H9 (cell line): ENCODE results near the gene ISG15. TPM values are rescaled to one million over a fixed set of nuclear protein-coding genes. Genes with fewer than 3 reads are reported as not detected.

ENCODE experiments used
- DNase-seq: peaks from one replicate; pipeline ENCODE4 v3.0.0-alpha.2; 2017
- H2AFZ ChIP-seq: one replicate; pipeline ENCODE4 v1.6.1; 2013; ENCODE audit warnings: mild to moderate bottlenecking, low read length, control low read depth, moderate library complexity
- H2AK5ac ChIP-seq: 2 replicates; pipeline ENCODE4 v1.6.1; 2013; ENCODE audit warnings: low read length, control low read depth, mixed read lengths; ENCODE audit not compliant: insufficient read length
- H2BK120ac ChIP-seq: one replicate; pipeline ENCODE4 v1.6.1; 2013; ENCODE audit warnings: low read depth, mild to moderate bottlenecking, low read length, control low read depth, inconsistent platforms; ENCODE audit not compliant: poor library complexity, severe bottlenecking
- H2BK12ac ChIP-seq: 2 replicates; pipeline ENCODE4 v1.6.1; 2013; ENCODE audit warnings: low read length, control low read depth, mixed read lengths, low read depth; ENCODE audit not compliant: insufficient read length
- H2BK15ac ChIP-seq: 2 replicates; pipeline ENCODE4 v1.6.1; 2013; ENCODE audit warnings: low read depth, low read length, control low read depth
- H2BK20ac ChIP-seq: one replicate; pipeline ENCODE4 v1.6.1; 2013; ENCODE audit warnings: low read depth, mild to moderate bottlenecking, low read length, control low read depth, inconsistent platforms; ENCODE audit not compliant: poor library complexity, severe bottlenecking
- H2BK5ac ChIP-seq: 2 replicates; pipeline ENCODE4 v1.6.1; 2013; ENCODE audit warnings: low read length, control low read depth, mixed read lengths; ENCODE audit not compliant: insufficient read length
- H3K14ac ChIP-seq: 2 replicates; pipeline ENCODE4 v1.6.1; 2013; ENCODE audit warnings: low read length, control low read depth; ENCODE audit not compliant: insufficient read depth
- H3K18ac ChIP-seq: 2 replicates; pipeline ENCODE4 v1.6.1; 2013; ENCODE audit warnings: low read depth, mild to moderate bottlenecking, mixed read lengths, low read length, control low read depth; ENCODE audit not compliant: insufficient read length
- H3K23ac ChIP-seq: 2 replicates; pipeline ENCODE4 v1.6.1; 2013; ENCODE audit warnings: low read length, control low read depth, mixed read lengths, low read depth; ENCODE audit not compliant: insufficient read length
- H3K23me2 ChIP-seq: 2 replicates; pipeline ENCODE4 v1.6.1; 2013; ENCODE audit warnings: low read depth, mild to moderate bottlenecking, mixed read lengths, low read length, control low read depth; ENCODE audit not compliant: insufficient read length, poor library complexity, severe bottlenecking
- H3K27ac ChIP-seq: 2 replicates; pipeline ENCODE4 v1.5.1; 2013; ENCODE audit warnings: low read length, control low read depth, mixed read lengths, low read depth; ENCODE audit not compliant: insufficient read length
- H3K27me3 ChIP-seq: 2 replicates; pipeline ENCODE4 v1.6.1; 2013; ENCODE audit warnings: low read length, control low read depth, inconsistent platforms; ENCODE audit not compliant: insufficient read depth
- H3K4ac ChIP-seq: 2 replicates; pipeline ENCODE4 v1.6.1; 2013; ENCODE audit warnings: low read depth, mild to moderate bottlenecking, control low read depth, inconsistent platforms, low read length, moderate library complexity
- H3K4me1 ChIP-seq: 2 replicates; pipeline ENCODE4 v1.6.1; 2013; ENCODE audit warnings: low read length, control low read depth, inconsistent platforms; ENCODE audit not compliant: insufficient read depth
- H3K4me2 ChIP-seq: 2 replicates; pipeline ENCODE4 v1.6.1; 2013; ENCODE audit warnings: low read length, control low read depth, mixed read lengths; ENCODE audit not compliant: insufficient read length, insufficient read depth
- H3K56ac ChIP-seq: 2 replicates; pipeline ENCODE4 v1.6.1; 2013; ENCODE audit warnings: low read depth, mild to moderate bottlenecking, mixed read lengths, low read length, control low read depth; ENCODE audit not compliant: insufficient read length
- H3K79me1 ChIP-seq: 2 replicates; pipeline ENCODE4 v1.6.1; 2013; ENCODE audit warnings: low read depth, mild to moderate bottlenecking, moderate library complexity, low read length, control low read depth, inconsistent platforms; ENCODE audit not compliant: insufficient read depth, poor library complexity, severe bottlenecking
- H3K79me2 ChIP-seq: 2 replicates; pipeline ENCODE4 v1.6.1; 2013; ENCODE audit warnings: low read length, control low read depth, inconsistent platforms; ENCODE audit not compliant: insufficient read depth
- H3K9ac ChIP-seq: 2 replicates; pipeline ENCODE4 v1.6.1; 2013; ENCODE audit warnings: low read length, control low read depth, mixed read lengths; ENCODE audit not compliant: insufficient read length; ENCODE audit errors: extremely low read depth
- H3K9me3 ChIP-seq: one replicate; pipeline ENCODE4 v1.6.1; 2013; ENCODE audit warnings: low read depth, low read length, inconsistent platforms; ENCODE audit not compliant: control insufficient read depth
- H3T11ph ChIP-seq: one replicate; pipeline ENCODE4 v1.6.1; 2013; ENCODE audit warnings: mild to moderate bottlenecking, low read length, control low read depth, inconsistent platforms
- H4K20me1 ChIP-seq: one replicate; pipeline ENCODE4 v1.6.1; 2013; ENCODE audit not compliant: control insufficient read depth, insufficient read length, insufficient read depth
- H4K5ac ChIP-seq: 2 replicates; pipeline ENCODE4 v1.6.1; 2013; ENCODE audit warnings: low read depth, mild to moderate bottlenecking, mixed read lengths, low read length, control low read depth; ENCODE audit not compliant: insufficient read length
- H4K8ac ChIP-seq: replicated peaks from 2 replicates; pipeline ENCODE4 v1.6.1; 2013; ENCODE audit warnings: low read length, control low read depth, mixed read lengths, low read depth; ENCODE audit not compliant: insufficient read length
- H4K91ac ChIP-seq: 2 replicates; pipeline ENCODE4 v1.6.1; 2013; ENCODE audit warnings: low read depth, mild to moderate bottlenecking, moderate library complexity, mixed read lengths, low read length, control low read depth; ENCODE audit not compliant: insufficient read length
- H3K27ac Mint-ChIP-seq, 3 experiments: 2 replicates in 2 of 3; 3 replicates in 1 of 3; pipeline ENCODE4 v1.8.0; 2020 to 2021; ENCODE audit warnings: mixed read lengths in 3 of 3, mild to moderate bottlenecking in 1 of 3, moderate library complexity in 1 of 3
- H3K27me3 Mint-ChIP-seq: 2 replicates; pipeline ENCODE4 v1.8.0; 2021; ENCODE audit warnings: low read depth, mild to moderate bottlenecking, moderate library complexity, mixed read lengths
- H3K36me3 Mint-ChIP-seq, 3 experiments: 2 replicates in 2 of 3; 3 replicates in 1 of 3; pipeline ENCODE4 v1.8.0; 2020 to 2021; ENCODE audit warnings: low read depth in 3 of 3, mixed read lengths in 3 of 3; ENCODE audit not compliant: insufficient read depth in 1 of 3
- H3K4me1 Mint-ChIP-seq, 2 experiments: 2 replicates each; pipeline ENCODE4 v1.8.0; 2020; ENCODE audit warnings: mixed read lengths in 2 of 2
- H3K4me3 Mint-ChIP-seq, 2 experiments: 2 replicates in 1 of 2; 3 replicates in 1 of 2; pipeline ENCODE4 v1.8.0; 2020 to 2021; ENCODE audit warnings: mild to moderate bottlenecking in 2 of 2, mixed read lengths in 2 of 2, moderate library complexity in 1 of 2
- H3K9me3 Mint-ChIP-seq, 2 experiments: 2 replicates in 1 of 2; 3 replicates in 1 of 2; pipeline ENCODE4 v1.8.0; 2020; ENCODE audit warnings: mild to moderate bottlenecking in 2 of 2, mixed read lengths in 2 of 2, moderate library complexity in 1 of 2
- WGBS: extraction: QIAGEN DNeasy Blood & Tissue Kit; methylation state at CpG from one replicate; pipeline ENCODE4 v1.1.7; 2013; ENCODE audit warnings: missing lambda C conversion rate, low lambda C conversion rate, mixed read lengths; ENCODE audit not compliant: insufficient read length; ENCODE audit errors: extremely low coverage; 5-methylcytosine and 5-hydroxymethylcytosine counted together
- total RNA-seq: library from RNA; stranded (reverse); gene quantifications from 2 replicates; pipeline ENCODE4 v1.2.1, GENCODE V29; 2021
- TF ChIP-seq, protein P1 (sequence below): fragments of 200-600 bp; sonication (generic); conservative IDR thresholded peaks from 3 replicates; pipeline ENCODE4 v1.8.0; 2021; ENCODE audit warnings: antibody characterized with exemption, mild to moderate bottlenecking

The ISG15 gene
- total RNA-seq, 1 experiment from 2014 or later = 39.7 TPM

DNA sequence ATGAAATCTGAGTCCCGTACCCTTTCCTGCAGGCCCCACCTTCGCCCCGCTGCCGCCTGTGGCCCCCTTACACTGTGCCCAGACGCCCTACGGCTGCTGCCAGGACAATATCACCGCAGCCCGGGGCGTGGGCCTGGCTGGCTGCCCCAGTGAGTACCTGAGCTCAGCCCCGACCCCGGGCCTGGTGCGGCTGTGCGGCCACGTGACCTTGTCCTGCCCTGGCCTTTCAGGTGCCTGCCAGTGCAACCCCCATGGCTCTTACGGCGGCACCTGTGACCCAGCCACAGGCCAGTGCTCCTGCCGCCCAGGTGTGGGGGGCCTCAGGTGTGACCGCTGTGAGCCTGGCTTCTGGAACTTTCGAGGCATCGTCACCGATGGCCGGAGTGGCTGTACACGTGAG is 31.8 kb downstream of the ISG15 start:
- no peak overlapping the region for H3T11ph ChIP-seq
- DNase-seq = no peak
- no peak overlapping the region for H3K4me2 ChIP-seq
- no peaks in the 10 kb centered on the region for H3K79me2 ChIP-seq
- no peak overlapping the region for H2BK12ac ChIP-seq
- H3K4ac ChIP-seq = no peak overlapping the region
- H2AK5ac ChIP-seq = no peak overlapping the region
- peaks cover 3% of the 10 kb centered on the region for H4K20me1 ChIP-seq
- no peak overlapping the region for H3K23ac ChIP-seq
- no peak overlapping the region for H3K18ac ChIP-seq
- H3K36me3 Mint-ChIP-seq = peaks cover 8 to 47% (median 40%) of the 10 kb centered on the region in 3 experiments
- H3K9ac ChIP-seq = no peak overlapping the region
- no peak overlapping the region; a peak in 1 of 5 replicates for H3K4me3 Mint-ChIP-seq
- no peak overlapping the region for H2BK5ac ChIP-seq
- peaks cover 4% of the 10 kb centered on the region for H3K23me2 ChIP-seq
- H3K27ac Mint-ChIP-seq = no peak overlapping the region
- H3K79me1 ChIP-seq = no peaks in the 10 kb centered on the region
- no peak overlapping the region for H3K27ac ChIP-seq
- no peak overlapping the region for H4K5ac ChIP-seq
- no peaks in the 10 kb centered on the region for H3K9me3 ChIP-seq
- H3K14ac ChIP-seq = no peak overlapping the region
- H3K9me3 Mint-ChIP-seq = no peaks in the 10 kb centered on the region; a peak in 1 of 5 replicates
- peaks cover 1% of the 10 kb centered on the region for H3K27me3 Mint-ChIP-seq
- no peaks in the 10 kb centered on the region for H3K4me1 ChIP-seq
- H2AFZ ChIP-seq = no peak overlapping the region
- no peak overlapping the region for H4K91ac ChIP-seq
- no peak overlapping the region for H4K8ac ChIP-seq
- H2BK15ac ChIP-seq = no peak overlapping the region
- no peaks in the 10 kb centered on the region for H3K4me1 Mint-ChIP-seq
- no peak overlapping the region for H2BK20ac ChIP-seq
- H3K27me3 ChIP-seq = no peaks in the 10 kb centered on the region
- TF ChIP-seq, protein P1, sequence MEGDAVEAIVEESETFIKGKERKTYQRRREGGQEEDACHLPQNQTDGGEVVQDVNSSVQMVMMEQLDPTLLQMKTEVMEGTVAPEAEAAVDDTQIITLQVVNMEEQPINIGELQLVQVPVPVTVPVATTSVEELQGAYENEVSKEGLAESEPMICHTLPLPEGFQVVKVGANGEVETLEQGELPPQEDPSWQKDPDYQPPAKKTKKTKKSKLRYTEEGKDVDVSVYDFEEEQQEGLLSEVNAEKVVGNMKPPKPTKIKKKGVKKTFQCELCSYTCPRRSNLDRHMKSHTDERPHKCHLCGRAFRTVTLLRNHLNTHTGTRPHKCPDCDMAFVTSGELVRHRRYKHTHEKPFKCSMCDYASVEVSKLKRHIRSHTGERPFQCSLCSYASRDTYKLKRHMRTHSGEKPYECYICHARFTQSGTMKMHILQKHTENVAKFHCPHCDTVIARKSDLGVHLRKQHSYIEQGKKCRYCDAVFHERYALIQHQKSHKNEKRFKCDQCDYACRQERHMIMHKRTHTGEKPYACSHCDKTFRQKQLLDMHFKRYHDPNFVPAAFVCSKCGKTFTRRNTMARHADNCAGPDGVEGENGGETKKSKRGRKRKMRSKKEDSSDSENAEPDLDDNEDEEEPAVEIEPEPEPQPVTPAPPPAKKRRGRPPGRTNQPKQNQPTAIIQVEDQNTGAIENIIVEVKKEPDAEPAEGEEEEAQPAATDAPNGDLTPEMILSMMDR = no peak
- H2BK120ac ChIP-seq = no peak overlapping the region
- H3K56ac ChIP-seq = no peak overlapping the region
- no CpG with 5 or more reads among the region's 23 CpGs for WGBS
